Activated T-helper 1 cell treated with anti-CD3 and anti-CD28 coated beads, Interleukin-2, amount 50 U/mL, for 16 hours (primary cell): ENCODE results near the gene SKP1.

ENCODE experiments used
- DNase-seq, 2 donors: peaks; one replicate each; pipeline ENCODE4 v3.0.0-alpha.2; 2020; ENCODE audit warnings: low read depth in 1 of 2, low spot score in 1 of 2

SKP1 gene

GRCh38 chr5:134130239-134130945, 46.4 kb downstream of the SKP1 start:
- no peak for DNase-seq

DNA sequence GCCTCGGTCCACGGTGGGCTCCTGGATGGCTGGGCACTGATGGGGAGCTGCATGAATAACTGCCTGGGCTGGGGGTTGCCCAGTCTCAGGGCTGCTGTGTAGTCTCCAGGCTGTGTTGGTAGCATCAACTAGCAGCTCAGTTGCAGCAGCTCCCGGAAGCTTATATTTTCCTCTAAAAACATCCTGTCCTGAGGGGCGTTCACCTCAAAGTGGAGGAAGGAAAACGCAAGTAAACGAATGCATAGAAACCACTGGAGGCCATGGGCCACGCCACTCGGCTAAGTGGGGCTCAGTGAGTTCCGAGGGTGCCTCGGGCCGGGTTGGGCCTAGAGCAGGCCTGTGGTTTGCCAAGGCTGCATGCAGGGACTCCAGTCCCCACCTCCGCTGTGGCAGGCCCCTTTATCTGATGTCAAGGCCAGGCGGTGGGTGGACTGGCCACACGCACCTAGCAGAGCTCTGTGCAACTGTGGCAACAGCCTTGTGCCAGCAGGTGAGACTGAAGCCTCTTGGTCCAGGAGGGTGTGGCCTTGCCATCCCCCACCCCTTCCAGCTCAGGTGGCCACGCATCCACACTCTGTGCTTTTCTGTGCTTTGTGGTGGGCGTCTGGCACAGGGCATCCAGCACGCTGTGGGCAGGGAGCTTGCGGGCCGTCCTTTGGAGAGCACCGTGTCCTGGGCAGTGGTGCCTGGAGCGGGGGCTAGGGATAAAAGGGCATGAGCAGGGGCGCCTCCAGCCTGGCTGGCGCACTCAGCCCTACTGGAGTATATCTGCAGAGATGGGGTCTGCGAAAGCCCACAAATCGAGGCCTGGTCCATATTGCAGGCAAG, 47.1 kb downstream of the SKP1 start:
- no peak for DNase-seq

GRCh38 chr5:134128648-134128995, 48.1 kb downstream of the SKP1 start:
- no peak for DNase-seq

GRCh38 chr5:134127988-134128647, 48.6 kb downstream of the SKP1 start:
- no peak for DNase-seq

DNA sequence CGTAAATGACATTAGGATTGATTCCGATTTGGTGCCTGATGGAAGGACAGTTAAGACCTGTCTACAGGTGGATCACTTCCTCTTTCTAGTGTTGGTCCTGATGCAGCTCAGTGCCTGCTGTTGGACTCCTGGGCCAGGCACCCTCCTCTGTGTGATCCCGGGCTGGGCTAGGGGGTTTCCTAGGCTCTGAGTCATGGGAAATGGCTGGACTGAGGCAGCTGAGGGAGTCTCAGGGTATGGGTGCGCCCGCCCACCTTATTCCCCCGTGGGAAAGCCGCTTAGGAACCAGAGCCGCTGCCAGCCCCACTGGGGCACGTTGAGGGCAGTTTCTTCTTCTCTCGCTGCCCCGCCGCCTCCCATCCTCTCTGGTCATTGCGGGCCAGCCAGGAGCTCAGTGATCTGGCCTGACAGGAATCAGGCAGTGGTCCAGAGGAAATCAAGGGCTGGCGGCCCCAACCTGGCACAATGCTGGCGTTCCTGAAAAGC, 49.3 kb downstream of the SKP1 start:
- no peak for DNase-seq

DNA sequence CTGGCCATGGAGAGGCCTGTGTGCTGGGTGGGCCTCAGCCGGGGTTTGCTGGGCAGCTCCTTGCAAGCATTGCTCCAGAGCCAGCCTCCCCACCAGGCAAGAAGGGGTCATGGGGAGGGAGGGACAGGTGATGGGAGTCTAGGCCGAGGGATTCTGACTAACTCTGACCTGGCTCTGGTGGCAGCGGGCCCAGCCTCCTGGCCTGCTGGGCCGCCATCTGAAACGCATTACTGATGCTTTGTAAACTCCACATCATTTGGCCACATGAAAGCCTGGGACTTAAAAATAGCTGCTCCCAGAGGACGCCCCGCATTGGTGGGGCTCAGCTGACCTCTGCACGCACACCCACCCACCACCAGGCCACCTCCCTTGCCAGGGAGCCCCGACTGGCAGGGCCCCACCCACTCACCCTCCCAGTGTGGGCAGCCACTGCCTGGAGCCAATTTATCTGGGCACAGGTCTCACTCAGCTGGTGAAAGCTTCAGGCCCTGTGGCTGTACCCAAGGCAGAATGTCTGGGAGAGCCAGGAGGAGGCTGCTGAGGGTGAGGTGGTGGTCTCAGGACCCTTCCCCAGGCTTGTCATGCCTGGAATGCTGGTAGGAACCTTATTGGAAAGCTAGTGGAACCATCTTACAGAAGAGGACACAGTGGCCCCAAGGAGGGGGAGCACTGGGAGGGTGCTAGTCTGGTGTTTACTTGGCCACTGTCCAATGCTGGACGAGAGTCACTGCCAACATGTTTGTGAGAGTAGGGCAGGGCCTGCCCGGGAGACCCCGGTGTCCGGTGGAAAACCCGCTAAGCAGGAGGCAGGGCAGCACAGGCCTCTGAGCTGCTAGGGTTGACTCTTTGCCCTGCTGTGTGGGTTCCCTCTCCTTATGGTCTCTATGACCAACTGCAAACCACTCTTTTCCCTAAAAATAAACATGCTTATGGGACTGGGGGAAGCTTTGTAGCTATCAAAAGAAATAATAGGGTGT, 51.4 kb downstream of the SKP1 start:
- DNase-seq, result no peak

GRCh38 chr5:134124289-134125038, 52.3 kb downstream of the SKP1 start:
- DNase-seq, result no peak

DNA sequence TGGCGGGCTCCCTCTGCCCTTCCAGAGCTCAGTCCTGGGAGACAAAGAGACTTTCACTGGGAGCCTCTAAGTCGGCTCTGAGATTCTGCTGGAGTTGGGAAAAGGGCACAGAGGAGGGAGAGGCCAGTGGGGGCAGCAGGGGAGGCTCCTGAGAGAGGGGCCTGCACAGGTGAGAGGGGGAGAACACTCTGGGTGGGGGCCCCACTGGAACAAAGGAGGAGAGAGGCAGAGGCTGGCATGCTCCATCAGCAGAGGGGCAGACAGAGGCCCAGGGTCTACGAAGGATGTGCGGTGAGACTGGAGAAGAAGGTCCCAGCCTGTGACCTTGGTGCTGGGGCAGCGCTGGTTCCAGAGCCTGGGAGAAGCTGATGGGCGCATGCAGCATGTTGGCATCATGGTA, 53.4 kb downstream of the SKP1 start:
- DNase-seq, result no peak

- DNase-seq, result peak in 1 of 2 donors; percentile 40
These were observed 54.2 kb downstream of the SKP1 start for GRCh38 chr5:134122530-134122929.

GRCh38 chr5:134120386-134121138, 56.2 kb downstream of the SKP1 start:
- DNase-seq, result no peak

GRCh38 chr5:134119720-134120119, 57.0 kb downstream of the SKP1 start:
- DNase-seq, result no peak

DNA sequence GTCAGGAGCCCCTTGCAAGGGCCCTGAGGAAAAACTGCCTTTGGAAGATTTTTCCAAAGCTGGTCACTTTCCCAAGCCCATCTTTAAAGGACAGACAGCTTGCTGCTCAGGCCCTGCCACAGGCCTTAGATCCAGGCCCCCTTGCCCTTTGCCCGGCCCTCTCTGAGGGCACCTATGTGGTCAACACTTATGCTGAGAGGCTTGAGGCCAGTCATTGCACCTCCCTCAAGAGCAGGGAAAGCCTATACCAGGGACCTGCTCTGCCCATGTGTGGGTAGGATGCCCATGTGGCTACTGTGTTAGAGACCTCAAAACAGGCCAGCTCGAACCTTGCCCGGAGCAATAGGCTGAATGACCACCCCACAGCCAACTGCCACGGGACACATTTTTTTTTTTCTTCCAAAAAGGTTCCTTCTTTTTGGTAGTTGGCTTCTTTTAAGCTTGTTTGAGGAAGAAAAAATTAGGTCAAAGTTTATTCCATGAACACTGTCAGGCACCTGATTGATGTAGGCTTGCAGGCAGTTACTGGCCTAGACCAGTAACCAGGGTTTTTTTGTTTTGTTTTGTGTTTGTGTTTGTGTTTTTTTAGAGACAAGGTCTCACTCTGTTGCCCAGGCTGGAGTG, 58.4 kb downstream of the SKP1 start:
- DNase-seq, result no peak

DNA sequence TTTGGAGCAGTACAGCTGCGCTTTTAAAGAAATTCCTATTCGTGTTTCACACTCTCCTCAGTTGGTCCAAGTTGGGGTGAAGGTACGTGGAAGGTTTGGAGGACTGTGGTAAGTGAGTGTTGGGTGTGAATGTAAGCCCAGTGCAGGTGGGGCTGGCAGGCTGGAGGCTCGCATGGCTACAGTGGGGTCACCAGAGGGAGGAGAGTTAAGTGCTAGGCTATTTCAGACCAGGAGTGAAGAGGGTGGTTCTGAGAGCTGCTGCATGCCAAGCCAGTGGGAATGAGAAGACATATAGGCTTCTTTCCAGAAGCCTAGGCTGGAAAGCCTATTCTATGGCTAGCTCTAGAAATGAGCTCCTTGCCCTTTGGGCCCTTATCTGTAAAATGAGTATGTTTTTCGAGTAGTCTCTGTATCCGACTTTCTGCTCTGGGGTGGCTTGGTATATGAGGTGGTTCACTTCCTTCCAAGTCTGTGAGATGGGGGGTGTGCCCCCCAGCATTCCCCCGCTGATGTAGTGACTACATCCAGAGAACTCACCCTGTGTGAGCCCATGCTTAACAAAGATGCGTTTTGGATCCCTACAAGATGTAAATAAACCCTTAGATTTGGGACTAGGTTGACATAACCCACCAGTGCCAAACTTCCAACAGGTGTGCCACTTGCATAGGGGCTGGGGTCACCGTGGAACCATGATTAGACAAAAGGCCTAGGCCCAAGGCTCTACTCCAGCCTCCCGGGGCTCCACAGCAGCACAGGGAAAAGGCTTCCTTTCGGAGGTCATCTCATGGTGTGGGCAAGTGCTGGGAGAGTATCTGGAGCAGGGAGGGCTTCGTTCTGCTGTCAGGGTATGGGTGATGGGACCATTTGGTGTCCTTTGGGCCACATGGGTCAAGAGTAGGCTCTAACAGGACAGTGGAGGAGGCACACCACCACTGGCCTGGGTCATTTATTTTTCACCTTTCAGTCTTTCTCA, 59.7 kb downstream of the SKP1 start:
- DNase-seq, result no peak

- no peak for DNase-seq
These were observed 60.5 kb downstream of the SKP1 start for GRCh38 chr5:134116286-134116685.

DNA sequence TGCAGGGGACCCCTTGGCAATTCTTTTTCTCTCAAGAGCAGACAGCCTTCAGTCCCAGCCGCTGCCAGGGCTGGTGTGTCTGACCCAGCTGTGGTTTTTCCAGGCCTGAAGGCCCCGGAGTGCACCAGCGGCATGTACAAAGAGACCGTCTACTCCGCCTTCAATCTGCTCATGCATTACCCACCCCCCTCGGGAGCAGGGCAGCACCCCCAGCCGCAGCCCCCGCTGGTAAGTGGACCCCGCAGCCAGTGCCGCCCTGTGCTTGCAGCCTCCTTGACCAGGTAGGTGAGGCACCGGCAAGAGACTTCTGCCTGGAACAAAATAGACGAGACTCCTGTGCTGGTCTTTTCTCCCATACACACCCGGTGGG, 61.0 kb downstream of the SKP1 start:
- no peak for DNase-seq

- peak; percentile 70 to 73 for DNase-seq
These were observed 61.6 kb downstream of the SKP1 start for GRCh38 chr5:134114886-134115805.
